ENCODE measurements around the gene PEAK3. TPM values are rescaled to one million over a fixed set of nuclear protein-coding genes. Genes with fewer than 3 reads are reported as not detected.

The PEAK3 gene
- total RNA-seq, 2 experiments from 2014 or later, result not detected

DNA sequence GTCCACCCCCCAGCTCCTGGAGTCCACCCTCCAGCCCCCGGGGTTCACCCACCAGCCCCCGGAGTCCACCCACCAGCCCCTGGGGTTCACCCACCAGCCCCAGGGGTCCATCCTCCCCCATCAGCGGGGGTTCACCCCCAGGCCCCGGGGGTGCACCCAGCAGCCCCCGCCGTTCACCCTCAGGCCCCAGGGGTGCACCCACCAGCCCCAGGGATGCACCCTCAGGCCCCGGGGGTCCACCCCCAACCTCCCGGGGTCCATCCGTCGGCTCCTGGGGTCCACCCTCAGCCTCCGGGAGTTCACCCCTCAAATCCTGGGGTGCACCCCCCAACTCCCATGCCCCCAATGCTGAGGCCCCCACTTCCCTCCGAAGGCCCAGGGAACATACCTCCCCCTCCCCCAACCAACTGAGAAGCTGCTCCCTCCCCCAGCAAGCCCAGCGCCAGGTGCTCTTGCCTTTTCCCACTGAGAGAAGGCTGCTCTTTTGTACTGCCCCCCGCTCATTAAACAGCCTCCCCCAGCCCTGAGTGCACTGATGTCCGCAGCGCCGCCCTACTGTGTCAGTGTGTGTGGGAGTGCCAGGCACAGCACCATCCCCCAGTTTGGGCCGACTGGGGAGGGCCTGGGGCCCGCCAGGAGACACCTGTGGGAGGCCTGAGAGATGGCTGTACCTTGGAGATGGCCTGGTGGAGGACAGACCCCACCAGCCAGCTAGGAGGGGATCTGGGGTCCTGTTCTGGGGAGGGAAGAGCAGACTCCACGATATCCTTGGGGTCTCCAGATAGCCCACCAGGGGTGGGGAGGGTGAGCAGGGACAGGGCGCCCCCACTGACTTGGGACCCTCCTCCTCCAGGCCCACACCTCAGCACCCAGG, 33.6 kb downstream of the PEAK3 start:
- no peak overlapping the region for H3K4me3 Mint-ChIP-seq
- ATAC-seq (no peak), DNase-seq (no peak)
- TF ChIP-seq CTCF (IDR thresholded peaks at IDR 0.05), result no peak
- intact Hi-C loops (cut with micrococcal nuclease), result no loop called here
- no peaks in the 10 kb centered on the region for H3K9me3 Mint-ChIP-seq
- peaks cover 15% of the 10 kb centered on the region for H3K36me3 Mint-ChIP-seq (ENCODE audit: low read depth)
- CTCF ChIA-PET, result interaction anchor here (2.9 kb wide), 1 partner anchor 13 kb away, joined by 12 read pairs; no protein-coding TSS in a partner anchor
- POLR2A ChIA-PET, result interaction anchor here (0.7 to 15.0 kb wide), 5 partner anchors 7 to 24 kb away, joined by 3 to 202 read pairs (median 9); partner anchors contain the start of gene SF3A2
- H3K4me1 Mint-ChIP-seq (ENCODE audit: low read depth), result peaks cover 3% of the 10 kb centered on the region
- no peak overlapping the region for H3K27ac Mint-ChIP-seq
- H3K27me3 Mint-ChIP-seq, result no peaks in the 10 kb centered on the region

- TF ChIP-seq CTCF (IDR thresholded peaks at IDR 0.05), result no peak
- POLR2A ChIA-PET, result interaction anchor here (0.7 to 9.6 kb wide), 3 partner anchors 8 to 24 kb away, joined by 3 to 102 read pairs (median 3); no protein-coding TSS in a partner anchor
- no peak overlapping the region for H3K27ac Mint-ChIP-seq
- H3K4me3 Mint-ChIP-seq, result no peak overlapping the region
- H3K9me3 Mint-ChIP-seq, result no peaks in the 10 kb centered on the region
- intact Hi-C loops (cut with micrococcal nuclease), result no loop called here
- CTCF ChIA-PET, result interaction anchor here (2.9 kb wide), 1 partner anchor 14 kb away, joined by 12 read pairs; no protein-coding TSS in a partner anchor
- peaks cover 18% of the 10 kb centered on the region for H3K36me3 Mint-ChIP-seq (ENCODE audit: low read depth)
- DNase-seq, result no peak
- H3K4me1 Mint-ChIP-seq (ENCODE audit: low read depth), result peaks cover 4% of the 10 kb centered on the region
- H3K27me3 Mint-ChIP-seq, result no peaks in the 10 kb centered on the region
- ATAC-seq, result no peak
Observed at GRCh38 chr19:2247433-2248101, 34.4 kb downstream of the PEAK3 start.

DNA sequence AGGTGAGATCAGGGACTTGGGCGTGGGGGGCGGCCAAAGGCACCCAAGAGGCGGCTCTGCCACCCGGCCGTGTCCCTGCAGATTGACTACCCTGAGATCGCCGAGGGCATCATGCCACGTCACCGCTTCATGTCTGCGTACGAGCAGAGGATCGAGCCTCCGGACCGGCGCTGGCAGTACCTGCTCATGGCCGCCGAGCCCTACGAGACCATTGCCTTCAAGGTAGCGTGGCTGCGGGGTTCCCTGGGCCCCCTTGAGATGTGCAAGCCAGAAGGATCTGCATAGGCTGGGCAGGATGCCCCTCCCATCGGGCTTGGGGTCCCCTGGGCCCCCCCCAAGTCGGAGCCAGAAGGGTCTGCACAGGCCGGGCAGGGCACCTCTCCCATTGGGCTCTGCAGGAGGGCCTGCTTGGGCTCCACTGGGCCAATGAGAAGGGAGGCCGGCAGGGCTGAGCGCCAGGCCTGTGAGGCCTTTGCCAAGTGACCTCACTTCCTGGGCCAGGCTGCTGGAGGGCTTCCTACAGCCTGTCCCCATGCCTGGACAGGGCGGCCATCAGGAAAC, 35.1 kb downstream of the PEAK3 start:
- Mint-ChIP-seq H3K4me3 (no peak overlapping the region), H3K4me1 (ENCODE audit: low read depth) (peaks cover 9% of the 10 kb centered on the region), H3K27ac (no peak overlapping the region), H3K36me3 (ENCODE audit: low read depth) (peaks cover 22% of the 10 kb centered on the region), H3K9me3 (no peaks in the 10 kb centered on the region), H3K27me3 (no peaks in the 10 kb centered on the region)
- no peak for TF ChIP-seq CTCF (IDR thresholded peaks at IDR 0.05)
- POLR2A ChIA-PET, result interaction anchor here (1.9 to 10.4 kb wide), 2 partner anchors 9 kb away, joined by 10 to 202 read pairs; partner anchors contain the start of genes AMH and JSRP1
- intact Hi-C loops (cut with micrococcal nuclease), result no loop called here
- CTCF ChIA-PET, result no interaction called here
- ATAC-seq, result no peak
- no peak for DNase-seq

- POLR2A ChIA-PET, result interaction anchor here (0.7 to 10.4 kb wide), 5 partner anchors 9 to 24 kb away, joined by 3 to 202 read pairs (median 6); partner anchors contain the start of genes AMH and JSRP1
- ATAC-seq (no peak), DNase-seq (no peak)
- intact Hi-C loops (cut with micrococcal nuclease), result no loop called here
- Mint-ChIP-seq H3K36me3 (ENCODE audit: low read depth) (peaks cover 24% of the 10 kb centered on the region), H3K9me3 (no peaks in the 10 kb centered on the region), H3K4me3 (no peak overlapping the region), H3K4me1 (ENCODE audit: low read depth) (peaks cover 17% of the 10 kb centered on the region), H3K27ac (no peak overlapping the region), H3K27me3 (no peaks in the 10 kb centered on the region)
- TF ChIP-seq CTCF (IDR thresholded peaks at IDR 0.05), result no peak
- CTCF ChIA-PET, result no interaction called here
Observed at GRCh38 chr19:2246014-2246620, 35.9 kb downstream of the PEAK3 start.

Measured in activated CD8-positive, alpha-beta T cell treated with anti-CD3 and anti-CD28 coated beads for 36 hours (primary cell).